Trophoblast cell (in vitro differentiated cells and primary cell): ENCODE results near the gene IGSF11.

ENCODE experiments used
- DNase-seq, 2 donors: peaks; one replicate each; pipeline ENCODE4 v3.0.0-alpha.2; 2016
- H2AFZ ChIP-seq: 2 replicates; pipeline ENCODE4 v1.6.1; 2013; ENCODE audit warnings: low read length, moderate library complexity, mild to moderate bottlenecking; ENCODE audit not compliant: insufficient read depth, poor library complexity
- H2AK5ac ChIP-seq: 2 replicates; pipeline ENCODE4 v1.6.1; 2013; ENCODE audit warnings: mild to moderate bottlenecking, low read length
- H2BK120ac ChIP-seq: 2 replicates; pipeline ENCODE4 v1.6.1; 2013; ENCODE audit warnings: low read length, mild to moderate bottlenecking, moderate library complexity; ENCODE audit not compliant: insufficient read depth, poor library complexity
- H2BK12ac ChIP-seq: 2 replicates; pipeline ENCODE4 v1.6.1; 2013; ENCODE audit warnings: mild to moderate bottlenecking, low read length, moderate library complexity
- H2BK5ac ChIP-seq: 2 replicates; pipeline ENCODE4 v1.6.1; 2013; ENCODE audit warnings: low read length, low read depth, moderate library complexity, mild to moderate bottlenecking; ENCODE audit not compliant: poor library complexity
- H3K14ac ChIP-seq: 2 replicates; pipeline ENCODE4 v1.6.1; 2013; ENCODE audit warnings: mild to moderate bottlenecking, low read length
- H3K18ac ChIP-seq: 2 replicates; pipeline ENCODE4 v1.6.1; 2013; ENCODE audit warnings: mild to moderate bottlenecking, low read length
- H3K23ac ChIP-seq: 2 replicates; pipeline ENCODE4 v1.6.1; 2013; ENCODE audit warnings: low read length
- H3K27ac ChIP-seq: 2 replicates; pipeline ENCODE4 v1.5.1; 2013; ENCODE audit warnings: low read depth, mild to moderate bottlenecking, inconsistent platforms, low read length, moderate library complexity
- H3K27me3 ChIP-seq: 2 replicates; pipeline ENCODE4 v1.6.1; 2013; ENCODE audit warnings: inconsistent platforms, mild to moderate bottlenecking, low read length, moderate library complexity; ENCODE audit not compliant: insufficient read depth
- H3K36me3 ChIP-seq, 2 experiments: 1 replicate in 1 of 2; 2 replicates in 1 of 2; pipeline ENCODE4 v1.6.1; 2013; ENCODE audit warnings: low read length in 2 of 2, mild to moderate bottlenecking in 2 of 2, moderate library complexity in 1 of 2; ENCODE audit not compliant: insufficient read depth in 2 of 2, control insufficient read depth in 1 of 2
- H3K4ac ChIP-seq: 2 replicates; pipeline ENCODE4 v1.6.1; 2013; ENCODE audit warnings: low read depth, mild to moderate bottlenecking, low read length, moderate library complexity
- H3K4me1 ChIP-seq, 2 experiments: 1 replicate in 1 of 2; 2 replicates in 1 of 2; pipeline ENCODE4 v1.6.1; 2013; ENCODE audit warnings: low read length in 2 of 2, mild to moderate bottlenecking in 2 of 2, moderate library complexity in 1 of 2; ENCODE audit not compliant: insufficient read depth in 2 of 2, control insufficient read depth in 1 of 2
- H3K4me2 ChIP-seq: 2 replicates; pipeline ENCODE4 v1.6.1; 2013; ENCODE audit warnings: inconsistent platforms, mild to moderate bottlenecking, low read length, moderate library complexity
- H3K4me3 ChIP-seq: 2 replicates; pipeline ENCODE4 v1.5.1; 2013; ENCODE audit warnings: mild to moderate bottlenecking, low read depth, low read length, inconsistent platforms
- H3K79me1 ChIP-seq: one replicate; pipeline ENCODE4 v1.6.1; 2013; ENCODE audit warnings: low read length
- H3K79me2 ChIP-seq: 2 replicates; pipeline ENCODE4 v1.6.1; 2013; ENCODE audit warnings: low read length, mild to moderate bottlenecking; ENCODE audit not compliant: control insufficient read depth, insufficient read depth, poor library complexity
- H3K9ac ChIP-seq: 2 replicates; pipeline ENCODE4 v1.6.1; 2013; ENCODE audit warnings: mild to moderate bottlenecking, low read length
- H3K9me3 ChIP-seq: 2 replicates; pipeline ENCODE4 v1.6.1; 2013; ENCODE audit warnings: low read depth, mild to moderate bottlenecking, control low read depth, inconsistent platforms, low read length; ENCODE audit not compliant: insufficient read depth
- H4K12ac ChIP-seq: 2 replicates; pipeline ENCODE4 v1.6.1; 2013; ENCODE audit warnings: low read depth, mild to moderate bottlenecking, low read length, moderate library complexity
- H4K8ac ChIP-seq: 2 replicates; pipeline ENCODE4 v1.6.1; 2013; ENCODE audit warnings: low read depth, mild to moderate bottlenecking, low read length, moderate library complexity
- H4K91ac ChIP-seq: one replicate; pipeline ENCODE4 v1.6.1; 2013; ENCODE audit warnings: low read depth, mild to moderate bottlenecking, low read length, moderate library complexity
- WGBS: extraction: QIAGEN DNeasy Blood & Tissue Kit; methylation state at CpG from one replicate; pipeline ENCODE4 v1.1.7; 2013; ENCODE audit warnings: missing lambda C conversion rate; ENCODE audit not compliant: insufficient read length, insufficient coverage; ENCODE audit errors: extremely low coverage; 5-methylcytosine and 5-hydroxymethylcytosine counted together

IGSF11 gene

DNA sequence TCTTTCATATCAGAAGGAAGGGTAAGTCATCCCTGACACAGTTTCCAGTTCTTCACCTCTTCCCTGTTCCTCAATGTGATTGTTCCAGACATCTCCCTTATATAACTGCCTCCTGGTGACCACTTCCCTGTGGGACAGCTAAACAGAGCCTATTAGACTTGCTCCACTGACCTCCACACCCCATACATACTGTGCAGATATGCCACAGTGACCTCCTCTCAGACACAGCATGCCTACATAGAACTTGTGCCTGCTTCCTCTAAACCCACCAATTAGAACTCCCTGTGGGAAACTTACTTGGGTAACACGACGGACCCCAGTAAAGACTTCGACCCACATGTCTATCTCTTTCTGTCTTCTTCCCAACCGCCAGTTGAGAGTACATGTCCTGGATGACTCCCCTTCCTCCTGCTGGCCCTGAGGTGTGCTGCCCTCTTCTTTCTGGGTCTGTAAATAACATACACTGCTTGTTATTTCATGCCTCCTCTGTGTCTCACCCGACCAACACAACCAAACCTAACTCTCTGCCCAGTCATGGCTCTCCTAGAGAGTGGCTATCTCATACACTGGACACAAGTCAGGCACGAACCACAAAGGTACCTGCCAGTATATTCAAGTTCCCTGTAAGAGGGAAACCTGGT, 53.0 kb downstream of the IGSF11 start:
- H3K18ac ChIP-seq, result no peak overlapping the region
- H3K4ac ChIP-seq, result no peak overlapping the region
- H3K4me2 ChIP-seq, result no peak overlapping the region
- WGBS, result no CpG with 5 or more reads among the region's 6 CpGs
- peaks cover 4% of the 10 kb centered on the region in 2 experiments for H3K4me1 ChIP-seq
- H3K9me3 ChIP-seq, result no peaks in the 10 kb centered on the region
- no peak overlapping the region for H4K12ac ChIP-seq
- no peaks in the 10 kb centered on the region for H3K79me2 ChIP-seq
- no peaks in the 10 kb centered on the region for H3K27me3 ChIP-seq
- no peak overlapping the region for H3K23ac ChIP-seq
- no peak overlapping the region for H3K4me3 ChIP-seq
- no peak overlapping the region for H2AFZ ChIP-seq
- no peak overlapping the region for H2BK120ac ChIP-seq
- H3K36me3 ChIP-seq, result no peaks in the 10 kb centered on the region
- no peak overlapping the region for H3K9ac ChIP-seq
- no peak overlapping the region for H4K8ac ChIP-seq
- no peak overlapping the region for H3K27ac ChIP-seq
- no peak overlapping the region for H2BK12ac ChIP-seq
- no peak overlapping the region for H2BK5ac ChIP-seq
- DNase-seq, result no peak
- no peaks in the 10 kb centered on the region for H3K79me1 ChIP-seq
- no peak overlapping the region for H2AK5ac ChIP-seq
- no peak overlapping the region for H4K91ac ChIP-seq
- H3K14ac ChIP-seq, result no peak overlapping the region

DNA sequence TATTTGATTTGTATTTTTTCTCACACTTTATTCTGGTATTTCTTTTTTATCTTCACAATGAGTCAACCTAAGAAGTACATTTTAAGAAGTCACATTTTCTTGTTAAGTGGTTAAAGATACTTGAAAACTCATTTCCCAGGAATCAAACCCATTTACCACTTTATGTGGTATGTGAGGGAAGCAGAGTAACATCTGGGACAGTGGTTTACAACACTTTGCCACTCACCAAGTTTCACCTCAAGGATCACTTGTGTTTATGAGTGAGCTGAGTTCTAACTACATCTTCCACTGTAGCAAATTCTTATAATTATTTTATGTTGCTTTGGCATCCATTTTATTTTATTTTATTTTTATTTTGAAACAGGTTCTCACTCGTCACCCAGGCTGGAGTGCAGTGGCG, 53.8 kb downstream of the IGSF11 start:
- no CpG with 5 or more reads among the region's 2 CpGs for WGBS
- no peak overlapping the region for H3K4me2 ChIP-seq
- H4K8ac ChIP-seq, result no peak overlapping the region
- no peaks in the 10 kb centered on the region for H3K79me2 ChIP-seq
- H3K4me3 ChIP-seq, result no peak overlapping the region
- no peak overlapping the region for H2AK5ac ChIP-seq
- no peak overlapping the region for H2BK120ac ChIP-seq
- no peak overlapping the region for H3K23ac ChIP-seq
- no peak overlapping the region for H2BK5ac ChIP-seq
- no peak overlapping the region for H4K91ac ChIP-seq
- H4K12ac ChIP-seq, result no peak overlapping the region
- no peak overlapping the region for H2AFZ ChIP-seq
- DNase-seq, result no peak
- no peaks in the 10 kb centered on the region for H3K79me1 ChIP-seq
- H3K18ac ChIP-seq, result no peak overlapping the region
- no peaks in the 10 kb centered on the region for H3K27me3 ChIP-seq
- no peak overlapping the region for H3K27ac ChIP-seq
- peaks cover 1 to 2% of the 10 kb centered on the region in 2 experiments for H3K4me1 ChIP-seq
- no peaks in the 10 kb centered on the region for H3K36me3 ChIP-seq
- no peak overlapping the region for H3K14ac ChIP-seq
- no peak overlapping the region for H3K9ac ChIP-seq
- no peaks in the 10 kb centered on the region for H3K9me3 ChIP-seq
- H3K4ac ChIP-seq, result no peak overlapping the region
- no peak overlapping the region for H2BK12ac ChIP-seq

DNA sequence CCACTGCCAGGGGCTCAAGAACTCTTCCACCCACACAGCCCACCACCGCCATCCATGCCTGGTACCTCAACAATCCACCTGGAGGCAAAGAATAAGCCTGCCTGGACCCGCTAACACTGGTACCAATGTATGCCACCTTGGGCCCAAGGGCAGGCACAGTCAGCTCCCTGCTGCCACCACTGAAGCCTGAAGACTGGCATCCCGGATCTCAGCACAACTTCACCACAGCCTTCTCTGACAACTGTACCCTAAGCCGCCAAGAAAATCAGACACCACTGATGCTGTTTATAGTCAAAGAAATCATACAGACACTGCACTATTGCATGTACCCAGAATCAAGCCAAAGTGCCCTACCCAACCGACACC, 56.3 kb downstream of the IGSF11 start:
- DNase-seq, result no peak
- Histone ChIP-seq H3K79me1 (no peaks in the 10 kb centered on the region), H4K91ac (no peak overlapping the region)

DNA sequence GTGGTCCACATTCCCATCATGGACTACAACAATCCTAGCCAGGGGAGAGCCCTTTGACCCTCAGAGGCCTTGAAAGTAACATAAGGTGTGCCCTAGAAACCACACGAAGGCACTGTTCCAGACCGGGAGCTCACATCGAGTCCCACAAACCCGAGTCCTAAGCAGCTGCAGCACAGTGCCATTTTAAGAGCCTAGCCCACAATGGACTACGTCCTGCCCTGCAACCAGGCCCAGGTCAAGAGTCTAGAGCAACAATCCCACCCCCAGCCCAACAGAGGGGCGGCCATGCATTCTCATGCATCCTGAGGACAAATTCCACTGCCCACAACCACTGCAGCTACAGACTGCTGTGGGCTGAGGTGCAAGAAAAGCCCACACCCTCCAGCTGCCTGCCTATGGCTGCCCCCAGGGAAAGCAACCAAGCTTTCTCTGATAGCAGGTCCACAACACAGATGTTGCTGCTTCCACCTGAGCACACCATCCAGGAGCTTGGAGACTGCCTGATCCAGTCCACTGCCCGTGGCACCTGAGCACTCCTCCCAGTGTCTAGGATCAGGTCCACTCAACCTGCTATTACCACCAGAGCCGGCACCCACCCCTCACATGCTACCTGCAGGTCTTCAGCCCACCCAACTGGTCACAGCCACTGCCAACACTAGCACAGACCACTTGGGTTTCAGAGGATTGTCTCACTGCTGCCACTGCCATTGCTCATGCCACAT, 56.8 kb downstream of the IGSF11 start:
- Histone ChIP-seq H3K27ac (no peak overlapping the region), H2AFZ (no peak overlapping the region), H3K9me3 (no peaks in the 10 kb centered on the region), H3K4ac (no peak overlapping the region), H3K4me2 (no peak overlapping the region), H3K18ac (no peak overlapping the region), H4K12ac (no peak overlapping the region), H2AK5ac (no peak overlapping the region), H3K79me2 (no peaks in the 10 kb centered on the region), H3K36me3 (no peaks in the 10 kb centered on the region), H3K23ac (peak overlapping the region; percentile 15), H3K14ac (no peak overlapping the region), H4K8ac (no peak overlapping the region), H3K27me3 (no peaks in the 10 kb centered on the region), H2BK5ac (no peak overlapping the region), H3K4me3 (no peak overlapping the region), H3K9ac (peak overlapping the region; percentile 20), H2BK12ac (no peak overlapping the region), H3K4me1 (no peaks in the 10 kb centered on the region), H4K91ac (no peak overlapping the region), H3K79me1 (no peaks in the 10 kb centered on the region), H2BK120ac (no peak overlapping the region)
- no CpG with 5 or more reads among the region's 8 CpGs for WGBS
- no peak for DNase-seq

More for the DNA sequence above, 56.3 kb downstream of the IGSF11 start:
- Histone ChIP-seq H2AK5ac (no peak overlapping the region), H3K36me3 (no peaks in the 10 kb centered on the region), H4K12ac (no peak overlapping the region), H3K27me3 (no peaks in the 10 kb centered on the region), H2BK12ac (no peak overlapping the region), H3K4me3 (no peak overlapping the region), H3K9me3 (no peaks in the 10 kb centered on the region), H2BK120ac (no peak overlapping the region), H3K9ac (peak overlapping the region; percentile 20), H3K4ac (no peak overlapping the region), H2AFZ (no peak overlapping the region), H3K4me1 (no peaks in the 10 kb centered on the region), H3K79me2 (no peaks in the 10 kb centered on the region), H4K8ac (no peak overlapping the region), H3K18ac (no peak overlapping the region), H3K27ac (no peak overlapping the region), H2BK5ac (no peak overlapping the region), H3K4me2 (no peak overlapping the region), H3K23ac (peak overlapping the region; percentile 15), H3K14ac (no peak overlapping the region)
- no CpG with 5 or more reads among the region's 5 CpGs for WGBS
